ENCODE data around the gene FREM1.

GRCh38 chr9:14690948-14691730 is 219.1 kb downstream of the FREM1 start:
- TF ChIP-seq, protein P1, sequence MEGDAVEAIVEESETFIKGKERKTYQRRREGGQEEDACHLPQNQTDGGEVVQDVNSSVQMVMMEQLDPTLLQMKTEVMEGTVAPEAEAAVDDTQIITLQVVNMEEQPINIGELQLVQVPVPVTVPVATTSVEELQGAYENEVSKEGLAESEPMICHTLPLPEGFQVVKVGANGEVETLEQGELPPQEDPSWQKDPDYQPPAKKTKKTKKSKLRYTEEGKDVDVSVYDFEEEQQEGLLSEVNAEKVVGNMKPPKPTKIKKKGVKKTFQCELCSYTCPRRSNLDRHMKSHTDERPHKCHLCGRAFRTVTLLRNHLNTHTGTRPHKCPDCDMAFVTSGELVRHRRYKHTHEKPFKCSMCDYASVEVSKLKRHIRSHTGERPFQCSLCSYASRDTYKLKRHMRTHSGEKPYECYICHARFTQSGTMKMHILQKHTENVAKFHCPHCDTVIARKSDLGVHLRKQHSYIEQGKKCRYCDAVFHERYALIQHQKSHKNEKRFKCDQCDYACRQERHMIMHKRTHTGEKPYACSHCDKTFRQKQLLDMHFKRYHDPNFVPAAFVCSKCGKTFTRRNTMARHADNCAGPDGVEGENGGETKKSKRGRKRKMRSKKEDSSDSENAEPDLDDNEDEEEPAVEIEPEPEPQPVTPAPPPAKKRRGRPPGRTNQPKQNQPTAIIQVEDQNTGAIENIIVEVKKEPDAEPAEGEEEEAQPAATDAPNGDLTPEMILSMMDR (IDR thresholded peaks at IDR 0.05; ENCODE audit: low read length) = no peak
- no peak for TF ChIP-seq EZH2 (IDR thresholded peaks at IDR 0.05; ENCODE audit: borderline replicate concordance, low read length)
